ENCODE data around the gene PCBP4.

DNA sequence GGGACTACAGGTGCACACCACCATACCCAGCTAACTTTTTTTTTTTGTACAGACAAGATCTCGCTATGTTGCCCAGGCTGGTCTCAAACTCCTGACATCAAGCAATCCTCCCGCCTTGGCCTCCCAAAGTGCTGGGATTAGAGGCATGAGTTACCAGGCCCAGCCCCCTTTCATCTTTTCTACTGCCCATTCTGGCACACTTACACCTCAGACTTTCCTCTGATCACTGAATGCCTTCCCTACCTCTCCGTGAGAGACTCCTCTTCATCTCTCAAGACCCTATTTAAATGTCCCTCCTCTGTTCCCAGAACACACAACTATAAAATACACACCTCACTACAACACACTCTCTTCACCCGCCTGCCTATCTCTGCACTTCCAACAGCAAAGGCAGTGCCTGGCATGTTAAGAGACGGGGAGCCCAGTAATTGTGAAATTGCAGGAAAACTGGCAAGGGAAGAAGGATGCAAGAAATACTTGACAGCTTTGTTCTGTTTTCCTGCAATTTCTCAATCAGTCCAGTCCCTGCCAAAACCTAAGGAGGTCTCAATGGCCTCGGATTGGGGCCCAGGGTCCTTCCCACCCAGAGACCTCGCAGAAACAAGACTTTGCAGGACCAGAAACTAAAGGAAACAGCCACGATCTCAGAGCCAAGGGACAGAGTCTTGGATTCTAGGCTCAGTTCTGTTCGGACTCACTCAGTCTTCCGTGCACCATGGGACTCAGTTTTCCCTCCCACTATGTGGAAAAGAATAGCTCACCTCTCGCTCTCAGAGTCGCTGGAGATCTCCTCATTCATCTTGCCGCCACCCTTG is 26.4 kb downstream of the PCBP4 start:
- TF ChIP-seq, protein P1, sequence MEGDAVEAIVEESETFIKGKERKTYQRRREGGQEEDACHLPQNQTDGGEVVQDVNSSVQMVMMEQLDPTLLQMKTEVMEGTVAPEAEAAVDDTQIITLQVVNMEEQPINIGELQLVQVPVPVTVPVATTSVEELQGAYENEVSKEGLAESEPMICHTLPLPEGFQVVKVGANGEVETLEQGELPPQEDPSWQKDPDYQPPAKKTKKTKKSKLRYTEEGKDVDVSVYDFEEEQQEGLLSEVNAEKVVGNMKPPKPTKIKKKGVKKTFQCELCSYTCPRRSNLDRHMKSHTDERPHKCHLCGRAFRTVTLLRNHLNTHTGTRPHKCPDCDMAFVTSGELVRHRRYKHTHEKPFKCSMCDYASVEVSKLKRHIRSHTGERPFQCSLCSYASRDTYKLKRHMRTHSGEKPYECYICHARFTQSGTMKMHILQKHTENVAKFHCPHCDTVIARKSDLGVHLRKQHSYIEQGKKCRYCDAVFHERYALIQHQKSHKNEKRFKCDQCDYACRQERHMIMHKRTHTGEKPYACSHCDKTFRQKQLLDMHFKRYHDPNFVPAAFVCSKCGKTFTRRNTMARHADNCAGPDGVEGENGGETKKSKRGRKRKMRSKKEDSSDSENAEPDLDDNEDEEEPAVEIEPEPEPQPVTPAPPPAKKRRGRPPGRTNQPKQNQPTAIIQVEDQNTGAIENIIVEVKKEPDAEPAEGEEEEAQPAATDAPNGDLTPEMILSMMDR (IDR thresholded peaks at IDR 0.05) = no peak
- TF ChIP-seq POLR2A (IDR thresholded peaks at IDR 0.05) = no peak
